Activated T-helper 1 cell treated with anti-CD3 and anti-CD28 coated beads, Interleukin-12 subunit alpha, Interleukin-12 subunit beta, Interleukin-2, Interleukin-4 antibody, amounts not matched to agents 30 ng/mL and 10 ng/mL and 1 ng/mL, durations not matched to agents 14 hours and 24 hours and 36 hours (primary cell): ENCODE data around the gene SLC35B2. TPM values are rescaled to one million over a fixed set of nuclear protein-coding genes. Genes with fewer than 3 reads are reported as not detected.

Experiments used
- DNase-seq: peaks from one replicate; pipeline ENCODE4 v3.0.0; 2021; ENCODE audit warnings: low spot score
- H3K27ac Mint-ChIP-seq: one replicate; pipeline ENCODE4 v1.8.0; 2021; ENCODE audit warnings: mild to moderate bottlenecking, mixed read lengths
- H3K27me3 Mint-ChIP-seq: one replicate; pipeline ENCODE4 v1.8.0; 2022; ENCODE audit warnings: mild to moderate bottlenecking, moderate library complexity, mixed read lengths; ENCODE audit not compliant: insufficient read depth
- H3K36me3 Mint-ChIP-seq: one replicate; pipeline ENCODE4 v1.8.0; 2021; ENCODE audit warnings: low read depth, mixed read lengths
- H3K4me1 Mint-ChIP-seq: one replicate; pipeline ENCODE4 v1.8.0; 2021; ENCODE audit warnings: low read depth, mixed read lengths
- H3K4me3 Mint-ChIP-seq: one replicate; pipeline ENCODE4 v1.8.0; 2021; ENCODE audit warnings: mild to moderate bottlenecking, moderate library complexity, mixed read lengths
- H3K9me3 Mint-ChIP-seq: one replicate; pipeline ENCODE4 v1.8.0; 2021; ENCODE audit warnings: mixed read lengths
- intact Hi-C: fragments of 100-400 bp; cut with micrococcal nuclease; formaldehyde crosslinking; loops from one replicate; pipeline ENCODE4 v1.15.1; 2024
- total RNA-seq: library from RNA; stranded (reverse); gene quantifications from 2 replicates; pipeline ENCODE4 v1.2.3, GENCODE V29; 2022

Gene SLC35B2
- total RNA-seq, 1 donor from 2014 or later: 29.2 TPM

- no peaks in the 10 kb centered on the region for H3K27me3 Mint-ChIP-seq
- H3K4me1 Mint-ChIP-seq: peaks cover 82% of the 10 kb centered on the region
- DNase-seq: no peak
- no peaks in the 10 kb centered on the region for H3K9me3 Mint-ChIP-seq
- H3K27ac Mint-ChIP-seq: peak overlapping the region; percentile 77
- peak overlapping the region; percentile 50 for H3K4me3 Mint-ChIP-seq
- H3K36me3 Mint-ChIP-seq: peaks cover 83% of the 10 kb centered on the region
- intact Hi-C loops: no loop called here
These were observed 5.5 kb downstream of the SLC35B2 start for GRCh38 chr6:44251576-44252524.

GRCh38 chr6:44250718-44251123 is 6.6 kb downstream of the SLC35B2 start:
- Mint-ChIP-seq H3K4me3 (no peak overlapping the region), H3K9me3 (no peaks in the 10 kb centered on the region), H3K36me3 (peaks cover 80% of the 10 kb centered on the region), H3K27me3 (no peaks in the 10 kb centered on the region), H3K4me1 (peaks cover 75% of the 10 kb centered on the region), H3K27ac (no peak overlapping the region)
- intact Hi-C loops: no loop called here
- DNase-seq: no peak

DNA sequence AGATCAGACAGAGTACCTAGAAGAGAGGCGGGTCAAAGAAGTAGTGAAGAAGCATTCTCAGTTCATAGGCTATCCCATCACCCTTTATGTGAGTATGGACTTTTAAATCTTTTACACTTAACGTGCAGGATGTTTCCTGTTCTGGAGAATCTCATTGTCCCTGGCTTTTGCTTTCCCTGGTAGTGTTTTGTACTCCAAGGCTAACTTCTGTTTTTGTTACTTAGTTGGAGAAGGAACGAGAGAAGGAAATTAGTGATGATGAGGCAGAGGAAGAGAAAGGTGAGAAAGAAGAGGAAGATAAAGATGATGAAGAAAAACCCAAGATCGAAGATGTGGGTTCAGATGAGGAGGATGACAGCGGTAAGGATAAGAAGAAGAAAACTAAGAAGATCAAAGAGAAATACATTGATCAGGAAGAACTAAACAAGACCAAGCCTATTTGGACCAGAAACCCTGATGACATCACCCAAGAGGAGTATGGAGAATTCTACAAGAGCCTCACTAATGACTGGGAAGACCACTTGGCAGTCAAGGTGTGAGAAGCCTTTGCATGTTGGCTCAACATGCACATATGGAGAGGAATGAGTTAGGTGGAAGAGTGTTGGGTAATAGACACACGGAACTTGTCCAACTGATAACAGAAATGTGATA is 7.1 kb downstream of the SLC35B2 start:
- no peaks in the 10 kb centered on the region for H3K27me3 Mint-ChIP-seq
- H3K4me1 Mint-ChIP-seq: peaks cover 75% of the 10 kb centered on the region
- peaks cover 75% of the 10 kb centered on the region for H3K36me3 Mint-ChIP-seq
- DNase-seq: no peak
- intact Hi-C loops: no loop called here
- H3K4me3 Mint-ChIP-seq: peak overlapping the region; percentile 96
- H3K9me3 Mint-ChIP-seq: no peaks in the 10 kb centered on the region
- peak overlapping the region; percentile 36 for H3K27ac Mint-ChIP-seq

DNA sequence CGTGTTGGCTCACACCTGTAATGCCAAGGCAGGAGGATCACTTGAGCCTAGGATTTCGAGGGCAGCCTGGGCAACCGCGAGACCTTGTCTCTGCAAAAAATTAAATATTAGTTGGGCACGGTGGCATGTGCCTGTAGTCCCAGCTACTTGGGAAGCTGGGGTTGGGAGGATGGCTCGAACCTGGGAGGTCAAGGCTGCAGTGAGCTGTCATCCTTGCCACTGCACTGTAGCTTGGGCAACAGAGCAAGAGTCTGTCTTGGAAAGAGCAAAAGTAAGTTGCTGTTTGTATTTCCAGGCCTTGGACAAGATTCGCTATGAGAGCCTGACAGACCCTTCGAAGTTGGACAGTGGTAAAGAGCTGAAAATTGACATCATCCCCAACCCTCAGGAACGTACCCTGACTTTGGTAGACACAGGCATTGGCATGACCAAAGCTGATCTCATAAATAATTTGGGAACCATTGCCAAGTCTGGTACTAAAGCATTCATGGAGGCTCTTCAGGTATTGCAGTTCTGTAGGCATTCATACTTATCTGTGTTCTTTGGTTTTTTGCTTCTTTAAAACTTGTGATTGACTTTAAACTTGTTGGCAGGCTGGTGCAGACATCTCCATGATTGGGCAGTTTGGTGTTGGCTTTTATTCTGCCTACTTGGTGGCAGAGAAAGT is 8.1 kb downstream of the SLC35B2 start:
- Mint-ChIP-seq H3K4me1 (peaks cover 68% of the 10 kb centered on the region), H3K4me3 (peak overlapping the region; percentile 96), H3K27me3 (no peaks in the 10 kb centered on the region), H3K9me3 (no peaks in the 10 kb centered on the region), H3K27ac (peak overlapping the region; percentile 98), H3K36me3 (peaks cover 67% of the 10 kb centered on the region)
- DNase-seq: no peak
- intact Hi-C loops: loop anchor here (5.0 kb wide), 2 partner anchors 477 to 622 kb away; partner anchors contain the start of genes GTPBP2 and VEGFA

DNA sequence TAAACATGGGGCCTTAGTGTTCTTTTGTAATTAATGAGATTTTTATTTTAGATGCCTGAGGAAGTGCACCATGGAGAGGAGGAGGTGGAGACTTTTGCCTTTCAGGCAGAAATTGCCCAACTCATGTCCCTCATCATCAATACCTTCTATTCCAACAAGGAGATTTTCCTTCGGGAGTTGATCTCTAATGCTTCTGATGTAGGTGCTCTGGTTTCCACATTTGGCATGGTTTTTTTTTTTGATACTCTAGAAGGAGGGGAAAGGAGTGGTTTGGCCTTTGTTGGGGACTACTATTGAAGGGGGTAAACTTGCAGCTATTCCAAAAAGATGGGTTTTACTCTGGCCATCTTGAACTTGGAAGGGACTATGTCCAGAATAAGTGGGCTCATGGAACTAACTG is 8.7 kb downstream of the SLC35B2 start:
- Mint-ChIP-seq H3K4me1 (peaks cover 62% of the 10 kb centered on the region), H3K9me3 (no peaks in the 10 kb centered on the region), H3K4me3 (peak overlapping the region; percentile 96), H3K27me3 (peaks cover 3% of the 10 kb centered on the region), H3K36me3 (peaks cover 65% of the 10 kb centered on the region), H3K27ac (peak overlapping the region; percentile 98)
- DNase-seq: no peak
- intact Hi-C loops: loop anchor here (5.0 kb wide), 2 partner anchors 476 to 621 kb away; partner anchors contain the start of genes GTPBP2 and VEGFA

DNA sequence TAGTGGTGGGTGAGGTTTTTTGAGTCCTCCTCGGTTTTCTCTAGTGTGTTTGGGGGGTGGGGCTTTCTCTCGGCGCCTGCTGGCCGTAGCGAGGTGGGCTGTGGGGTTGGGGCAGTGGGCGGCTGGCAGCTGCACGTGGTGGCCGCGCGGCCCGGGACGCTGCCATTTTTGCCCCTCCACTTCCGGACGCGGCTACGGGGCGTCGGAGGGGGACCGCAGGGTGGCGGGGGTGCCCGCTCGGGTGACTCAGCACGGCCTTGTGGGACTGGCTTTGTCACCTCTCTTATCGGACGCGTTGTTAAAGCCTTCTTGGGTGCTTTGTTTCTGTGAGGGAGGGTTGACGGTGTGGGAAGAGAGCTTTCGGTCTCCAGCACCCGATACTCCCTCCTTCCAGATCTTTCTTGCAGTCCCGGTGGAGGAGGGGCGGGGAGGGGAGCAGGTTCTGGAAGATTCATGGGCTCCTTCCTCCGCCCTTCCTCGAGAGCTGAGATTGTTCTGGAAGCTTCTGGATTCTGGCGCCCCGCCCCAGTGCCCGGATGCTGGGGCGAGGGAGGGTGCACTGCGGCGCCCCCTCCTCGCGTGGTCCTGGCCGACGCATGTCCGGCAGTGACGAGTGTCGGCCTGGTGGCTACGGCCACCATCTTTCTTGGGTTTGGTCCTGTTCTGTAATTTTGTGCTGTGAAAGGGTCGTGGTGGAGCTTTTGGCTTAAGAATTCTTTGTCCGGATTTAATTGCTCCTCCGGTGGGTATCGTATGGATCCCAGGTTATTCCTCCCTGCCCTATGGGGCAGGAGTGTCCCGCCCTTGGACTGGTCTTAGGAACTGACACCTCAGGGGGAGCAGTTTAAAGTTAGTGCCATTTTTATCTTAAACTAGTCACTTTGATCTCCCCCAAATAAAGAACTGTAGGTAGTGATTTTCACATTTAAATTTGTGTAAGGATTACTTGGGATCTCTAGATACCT is 9.7 kb downstream of the SLC35B2 start:
- peak overlapping the region; percentile 96 for H3K4me3 Mint-ChIP-seq
- H3K27ac Mint-ChIP-seq: peak overlapping the region; percentile 98
- peaks cover 55% of the 10 kb centered on the region for H3K36me3 Mint-ChIP-seq
- H3K9me3 Mint-ChIP-seq: no peaks in the 10 kb centered on the region
- intact Hi-C loops: loop anchor here (1.0 to 5.0 kb wide), 5 partner anchors 10 to 620 kb away; partner anchors contain the start of genes CDC5L, GTPBP2, NFKBIE and SLC35B2
- H3K4me1 Mint-ChIP-seq: peaks cover 52% of the 10 kb centered on the region
- DNase-seq: peak; percentile 77
- peaks cover 5% of the 10 kb centered on the region for H3K27me3 Mint-ChIP-seq

GRCh38 chr6:44246663-44247337 is 10.5 kb downstream of the SLC35B2 start, which contains the start of gene HSP90AB1:
HSP90AB1 (plus strand) TSS chr6:44247101; CDS start chr6:44248630, 1,529 bp downstream.
- intact Hi-C loops: loop anchor here (1.0 to 5.0 kb wide), 8 partner anchors 8 to 619 kb away; partner anchors contain the start of genes CDC5L, GTPBP2, NFKBIE and SLC35B2
- H3K4me3 Mint-ChIP-seq: peak within 1 kb of the TSS; percentile 96
- peaks cover 45% of the 10 kb centered on the region for H3K4me1 Mint-ChIP-seq
- DNase-seq: peak; percentile 96
- peaks cover 50% of the 10 kb centered on the region for H3K36me3 Mint-ChIP-seq
- no peaks in the 10 kb centered on the region for H3K9me3 Mint-ChIP-seq
- H3K27ac Mint-ChIP-seq: peak within 1 kb of the TSS; percentile 98
- peaks cover 5% of the 10 kb centered on the region for H3K27me3 Mint-ChIP-seq

- Mint-ChIP-seq H3K9me3 (no peaks in the 10 kb centered on the region), H3K27me3 (peaks cover 5% of the 10 kb centered on the region), H3K36me3 (peaks cover 42% of the 10 kb centered on the region), H3K27ac (peak overlapping the region; percentile 98), H3K4me3 (peak overlapping the region; percentile 96), H3K4me1 (peaks cover 38% of the 10 kb centered on the region)
- peak; percentile 81 for DNase-seq
- intact Hi-C loops: loop anchor here (1.0 to 5.0 kb wide), 5 partner anchors 8 to 619 kb away; partner anchors contain the start of genes GTPBP2 and VEGFA
These were observed 11.2 kb downstream of the SLC35B2 start for GRCh38 chr6:44245912-44246662.

DNA sequence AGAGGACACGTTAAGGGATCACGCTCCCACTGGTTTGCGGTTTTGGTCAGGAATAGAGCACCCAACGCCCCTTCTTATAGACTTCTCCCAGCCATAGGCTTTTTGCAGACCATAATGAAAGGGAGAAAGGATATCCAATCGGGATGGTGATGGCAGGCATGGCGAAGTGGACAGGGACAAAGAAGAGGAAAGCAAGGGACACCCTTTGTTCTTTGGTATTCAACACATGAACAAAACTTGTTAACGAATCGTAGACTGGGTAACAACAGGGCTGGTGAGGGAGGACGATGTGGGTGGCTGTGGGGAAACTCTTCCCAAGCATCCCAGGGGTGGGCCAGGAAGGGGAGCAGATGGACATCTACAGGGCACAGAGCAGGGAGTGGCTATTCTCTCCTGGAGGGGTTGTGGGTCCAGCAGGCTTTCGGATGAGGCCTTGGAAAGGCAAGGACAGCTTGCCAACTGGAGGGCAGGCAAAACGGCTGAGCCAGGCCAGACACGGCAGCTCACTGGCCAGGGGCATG is 11.9 kb downstream of the SLC35B2 start:
- Mint-ChIP-seq H3K9me3 (no peaks in the 10 kb centered on the region), H3K4me1 (peaks cover 36% of the 10 kb centered on the region), H3K4me3 (peak overlapping the region; percentile 96), H3K27ac (peak overlapping the region; percentile 98), H3K36me3 (peaks cover 36% of the 10 kb centered on the region), H3K27me3 (peaks cover 5% of the 10 kb centered on the region)
- intact Hi-C loops: loop anchor here (5.0 kb wide), 2 partner anchors 473 to 618 kb away; partner anchors contain the start of genes GTPBP2 and VEGFA
- no peak for DNase-seq

GRCh38 chr6:44243345-44243744 is 14.0 kb downstream of the SLC35B2 start:
- no peak overlapping the region for H3K27ac Mint-ChIP-seq

More at GRCh38 chr6:44243345-44243744, 14.0 kb downstream of the SLC35B2 start:
- peaks cover 19% of the 10 kb centered on the region for H3K4me1 Mint-ChIP-seq
- intact Hi-C loops: no loop called here
- no peak for DNase-seq
- H3K27me3 Mint-ChIP-seq: peaks cover 5% of the 10 kb centered on the region
- H3K4me3 Mint-ChIP-seq: no peak overlapping the region
- no peaks in the 10 kb centered on the region for H3K9me3 Mint-ChIP-seq
- H3K36me3 Mint-ChIP-seq: peaks cover 15% of the 10 kb centered on the region
